HepG2 (cell line): ENCODE measurements around the gene PHRF1. TPM values are rescaled to one million over a fixed set of nuclear protein-coding genes. Genes with fewer than 3 reads are reported as not detected.

Source experiments
- ATAC-seq: fragments of 200-7000 bp; cut with Tn5 transposase; 3 replicates; pipeline ENCODE4 v1.9.1; 2020; ENCODE audit warnings: mild to moderate bottlenecking, moderate library complexity
- BruUV-seq: library from RNA; stranded (reverse); fragments of 400-500 nt; replicated peaks from 2 replicates; lab custom pipeline; 2021; lab: Mats Ljungman, UMichigan
- CTCF ChIA-PET: fragments of 300-600 bp; formaldehyde crosslinking; extraction: SDS; loops from one replicate; lab custom pipeline; 2021; ENCODE audit warnings: low total read pairs, inconsistent platforms, low intra/inter-chr PET ratio; lab: Yijun Ruan, JAX
- POLR2A ChIA-PET: fragments of 350-600 bp; sonication (Branson Sonifier 250); formaldehyde crosslinking; loops from one replicate; lab custom pipeline; 2020; ENCODE audit warnings: antibody characterized with exemption, inconsistent platforms; lab: Yijun Ruan, JAX
- DNase-seq: peaks from one replicate; pipeline ENCODE4 v3.0.0-alpha.2; 2015; ENCODE audit warnings: low spot score
- FAIRE-seq: peaks from 3 replicates; lab custom pipeline; 2011; peaks lifted over from hg19 to GRCh38; lab: Jason Lieb, UNC
- H2AFZ ChIP-seq: one replicate; pipeline ENCODE4 v1.6.1; 2011; ENCODE audit warnings: low read length, inconsistent platforms
- H3K27ac ChIP-seq: fragments of 300-600 bp; 3 replicates; pipeline ENCODE4 v1.8.0; 2011; ENCODE audit warnings: mixed run types, mild to moderate bottlenecking, mixed read lengths, low read length, inconsistent platforms; ENCODE audit not compliant: insufficient read depth; ENCODE audit errors: extremely low read length
- H3K27me3 ChIP-seq, 2 experiments: fragments of 200-600 bp in 1 of 2; 2 replicates in 1 of 2; 3 replicates in 1 of 2; pipeline versions ENCODE4 v1.6.0 to v1.8.0; 2011; ENCODE audit warnings: low read length in 2 of 2, mild to moderate bottlenecking in 2 of 2, moderate library complexity in 2 of 2, inconsistent platforms in 1 of 2; ENCODE audit not compliant: insufficient read depth in 2 of 2, control insufficient read depth in 1 of 2
- H3K36me3 ChIP-seq, 2 experiments: fragments of 200-600 bp in 1 of 2; replicated peaks in 1 of 2; 2 replicates in 1 of 2; 3 replicates in 1 of 2; pipeline versions ENCODE4 v1.5.1 to v1.8.0; 2011; ENCODE audit warnings: low read length in 2 of 2, inconsistent platforms in 1 of 2; ENCODE audit not compliant: insufficient read depth in 2 of 2, control insufficient read depth in 1 of 2
- H3K4me1 ChIP-seq: 2 replicates; pipeline ENCODE4 v1.5.1; 2012; ENCODE audit warnings: low read length, inconsistent platforms; ENCODE audit not compliant: insufficient read depth
- H3K4me2 ChIP-seq: 2 replicates; pipeline ENCODE4 v1.6.0; 2011; ENCODE audit warnings: low read depth, low read length, inconsistent platforms
- H3K4me3 ChIP-seq, 3 experiments: fragments of 200-600 bp in 1 of 3; sonication (generic), shearing (Covaris generic) in 1 of 3; replicated peaks in 1 of 3; 2 replicates each; pipeline ENCODE4 v1.5.1; 2011 to 2016; ENCODE audit warnings: low read length in 3 of 3, inconsistent platforms in 2 of 3, low read depth in 2 of 3, mild to moderate bottlenecking in 2 of 3, control low read depth in 1 of 3, mixed read lengths in 1 of 3; ENCODE audit not compliant: insufficient read depth in 1 of 3
- H3K79me2 ChIP-seq: one replicate; pipeline ENCODE4 v1.6.1; 2011; ENCODE audit warnings: low read length, inconsistent platforms; ENCODE audit not compliant: insufficient read depth
- H3K9ac ChIP-seq: 2 replicates; pipeline ENCODE4 v1.6.0; 2011; ENCODE audit warnings: mild to moderate bottlenecking, low read depth, low read length, inconsistent platforms; ENCODE audit not compliant: insufficient read depth
- H3K9me3 ChIP-seq: 2 replicates; pipeline ENCODE4 v1.5.1; 2012; ENCODE audit warnings: mild to moderate bottlenecking, low read length
- H4K20me1 ChIP-seq: 2 replicates; pipeline ENCODE4 v1.6.0; 2011; ENCODE audit warnings: inconsistent platforms, mild to moderate bottlenecking, low read length, moderate library complexity; ENCODE audit not compliant: insufficient read depth
- POLR2AphosphoS5 ChIP-seq: IDR thresholded peaks from 2 replicates; pipeline ENCODE4 v1.6.1; 2012; ENCODE audit warnings: low read depth, low read length
- ZNF317 ChIP-seq: sonication (generic); formaldehyde crosslinking; IDR thresholded peaks from 2 replicates; pipeline ENCODE4 v1.5.0; 2020; ENCODE audit warnings: mild to moderate bottlenecking, missing genetic modification reagents
- WGBS: methylation state at CpG from one replicate; pipeline ENCODE4 v1.1.6; 2017; ENCODE audit warnings: low lambda C conversion rate; 5-methylcytosine and 5-hydroxymethylcytosine counted together
- in situ Hi-C: cut with HindIII; loops from 2 replicates; pipeline ENCODE4 v1.10.0; 2017; ENCODE audit warnings: low pct_unique_long_range_greater_than_20kb; ENCODE audit not compliant: extremely low pct_ligation_motif_present
- intact Hi-C: fragments of 100-400 bp; cut with micrococcal nuclease; formaldehyde crosslinking; loops from one replicate; pipeline ENCODE4 v1.10.0; 2022; ENCODE audit not compliant: unreplicated experiment
- polyA plus RNA-seq, 8 experiments: library from polyadenylated mRNA; depleted of rRNA in 3 of 8; stranded (reverse) in 7 of 8; unstranded in 1 of 8; fragments of >200 nt; fragmentation: Illumina TruSeq in 4 of 8; extraction: Trizol in 4 of 8; gene quantifications; 2 replicates each; pipeline versions ENCODE4 v1.2.1 to v1.2.3, GENCODE V29; 2011 to 2016; ENCODE audit warnings: low read depth in 4 of 8, missing spikeins in 1 of 8, mixed read lengths in 1 of 8; ENCODE audit not compliant: insufficient read depth in 1 of 8
- total RNA-seq, 5 experiments: library from RNA; depleted of rRNA; stranded (reverse); fragments of >200 nt; fragmentation: Illumina TruSeq; extraction: Trizol; gene quantifications; 2 replicates each; pipeline ENCODE4 v1.2.3, GENCODE V29; 2016; ENCODE audit warnings: low read depth in 1 of 5
- TF ChIP-seq, protein P1 (sequence below): sonication (generic); formaldehyde crosslinking; IDR thresholded peaks from 2 replicates; pipeline ENCODE4 v1.5.1; 2020; ENCODE audit warnings: mild to moderate bottlenecking, missing genetic modification reagents, moderate library complexity

PHRF1 gene
- total and polyA plus RNA-seq, 2 of the 13 experiments (the other 11 are each of a cell fraction or from before 2014, with no cell fraction given): 8.2 to 16.7 TPM

DNA sequence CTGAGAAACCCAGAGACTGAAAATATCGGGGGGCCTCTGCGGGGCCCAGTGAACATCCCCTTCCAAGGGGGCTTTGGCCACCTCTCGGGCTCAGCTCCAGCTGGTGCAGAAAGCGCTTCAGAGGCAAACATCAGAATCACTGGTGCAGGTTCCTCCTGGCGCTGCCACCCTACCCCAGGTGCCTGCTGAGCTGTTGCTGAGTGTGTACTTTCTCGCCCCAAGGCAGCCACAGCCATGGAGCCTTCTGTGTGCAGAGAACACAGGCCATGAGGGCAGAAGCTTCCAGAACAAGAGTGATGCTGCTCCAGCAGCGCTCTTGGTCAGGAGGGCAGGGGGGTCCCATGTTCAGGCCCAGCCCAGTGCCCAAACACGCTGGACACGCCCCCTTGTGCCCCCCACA lies 67.1 kb downstream of the PHRF1 start:
- in situ Hi-C loops (no loop called here), intact Hi-C loops (no loop called here)
- ChIA-PET POLR2A (interaction anchor here (0.7 kb wide), 1 partner anchor 152 kb away, joined by 3 read pairs; no protein-coding TSS in a partner anchor), CTCF (no interaction called here)
- Histone ChIP-seq H3K9ac (no peak overlapping the region), H3K4me2 (no peak overlapping the region), H3K4me1 (peaks cover 12% of the 10 kb centered on the region; the same call in 1 of the 2 replicates), H3K27me3 (no peaks in the 10 kb centered on the region), H3K36me3 (peaks cover 4 to 10% of the 10 kb centered on the region in 2 experiments; a peak in 3 of 5 replicates), H3K4me3 (no peak overlapping the region), H4K20me1 (0 out of 2 replicates have a peak, but pooled peaks cover 5% of the 10 kb centered on the region), H3K27ac (no peak overlapping the region), H3K79me2 (no peaks in the 10 kb centered on the region), H2AFZ (no peak overlapping the region), H3K9me3 (no peaks in the 10 kb centered on the region)
- no TSS peak for BruUV-seq
- 97% methylated on average over 7 of the region's 9 CpGs for WGBS
- ATAC-seq (no peak; the same call in 2 of the 3 replicates), FAIRE-seq (no peak), DNase-seq (no peak)
- no peak for TF ChIP-seq ZNF317
- TF ChIP-seq, protein P1, sequence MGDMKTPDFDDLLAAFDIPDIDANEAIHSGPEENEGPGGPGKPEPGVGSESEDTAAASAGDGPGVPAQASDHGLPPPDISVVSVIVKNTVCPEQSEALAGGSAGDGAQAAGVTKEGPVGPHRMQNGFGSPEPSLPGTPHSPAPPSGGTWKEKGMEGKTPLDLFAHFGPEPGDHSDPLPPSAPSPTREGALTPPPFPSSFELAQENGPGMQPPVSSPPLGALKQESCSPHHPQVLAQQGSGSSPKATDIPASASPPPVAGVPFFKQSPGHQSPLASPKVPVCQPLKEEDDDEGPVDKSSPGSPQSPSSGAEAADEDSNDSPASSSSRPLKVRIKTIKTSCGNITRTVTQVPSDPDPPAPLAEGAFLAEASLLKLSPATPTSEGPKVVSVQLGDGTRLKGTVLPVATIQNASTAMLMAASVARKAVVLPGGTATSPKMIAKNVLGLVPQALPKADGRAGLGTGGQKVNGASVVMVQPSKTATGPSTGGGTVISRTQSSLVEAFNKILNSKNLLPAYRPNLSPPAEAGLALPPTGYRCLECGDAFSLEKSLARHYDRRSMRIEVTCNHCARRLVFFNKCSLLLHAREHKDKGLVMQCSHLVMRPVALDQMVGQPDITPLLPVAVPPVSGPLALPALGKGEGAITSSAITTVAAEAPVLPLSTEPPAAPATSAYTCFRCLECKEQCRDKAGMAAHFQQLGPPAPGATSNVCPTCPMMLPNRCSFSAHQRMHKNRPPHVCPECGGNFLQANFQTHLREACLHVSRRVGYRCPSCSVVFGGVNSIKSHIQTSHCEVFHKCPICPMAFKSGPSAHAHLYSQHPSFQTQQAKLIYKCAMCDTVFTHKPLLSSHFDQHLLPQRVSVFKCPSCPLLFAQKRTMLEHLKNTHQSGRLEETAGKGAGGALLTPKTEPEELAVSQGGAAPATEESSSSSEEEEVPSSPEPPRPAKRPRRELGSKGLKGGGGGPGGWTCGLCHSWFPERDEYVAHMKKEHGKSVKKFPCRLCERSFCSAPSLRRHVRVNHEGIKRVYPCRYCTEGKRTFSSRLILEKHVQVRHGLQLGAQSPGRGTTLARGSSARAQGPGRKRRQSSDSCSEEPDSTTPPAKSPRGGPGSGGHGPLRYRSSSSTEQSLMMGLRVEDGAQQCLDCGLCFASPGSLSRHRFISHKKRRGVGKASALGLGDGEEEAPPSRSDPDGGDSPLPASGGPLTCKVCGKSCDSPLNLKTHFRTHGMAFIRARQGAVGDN (CRISPR knock-in tag): peak; percentile 51
- TF ChIP-seq POLR2AphosphoS5: peak; percentile 7; the same call in 1 of the 2 replicates
